Measurements from ENCODE around the gene NUP50. TPM values are rescaled to one million over a fixed set of nuclear protein-coding genes. Genes with fewer than 3 reads are reported as not detected.

The NUP50 gene
- total RNA-seq, 2 experiments from 2014 or later: 123 to 133 TPM

DNA sequence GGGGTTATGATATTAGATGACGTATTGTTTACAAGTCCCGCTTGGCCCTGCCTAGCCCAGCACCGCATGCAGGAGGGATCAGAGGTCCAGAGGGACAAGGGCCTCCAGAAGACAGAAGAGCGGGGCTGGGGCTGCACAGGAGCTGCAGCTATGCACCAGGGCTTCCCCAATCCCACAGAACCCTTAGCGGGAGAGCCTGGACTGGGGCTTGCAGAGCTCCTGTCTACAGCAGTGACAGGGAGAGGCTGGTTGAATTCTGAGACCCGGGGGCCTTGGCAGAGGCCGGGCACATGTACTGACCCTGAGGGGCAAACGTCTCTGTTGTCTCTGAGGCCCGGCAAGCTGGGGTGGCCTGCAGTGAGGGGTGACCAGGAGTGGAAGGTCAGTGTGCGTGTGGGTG lies 70.1 kb downstream of the NUP50 start:
- POLR2A ChIA-PET: interaction anchor here (1.2 kb wide), 1 partner anchor 8 kb away, joined by 3 read pairs; no protein-coding TSS in a partner anchor
- peaks cover 6% of the 10 kb centered on the region for H3K36me3 Mint-ChIP-seq (ENCODE audit: low read depth)
- H3K27ac Mint-ChIP-seq: no peak overlapping the region
- DNase-seq (no peak), ATAC-seq (no peak)
- intact Hi-C loops (cut with micrococcal nuclease): no loop called here
- no peaks in the 10 kb centered on the region for H3K9me3 Mint-ChIP-seq
- no peak overlapping the region for H3K4me3 Mint-ChIP-seq
- CTCF ChIA-PET: no interaction called here
- H3K4me1 Mint-ChIP-seq (ENCODE audit: low read depth): peaks cover 16% of the 10 kb centered on the region
- H3K27me3 Mint-ChIP-seq: no peaks in the 10 kb centered on the region
- TF ChIP-seq, protein P1, sequence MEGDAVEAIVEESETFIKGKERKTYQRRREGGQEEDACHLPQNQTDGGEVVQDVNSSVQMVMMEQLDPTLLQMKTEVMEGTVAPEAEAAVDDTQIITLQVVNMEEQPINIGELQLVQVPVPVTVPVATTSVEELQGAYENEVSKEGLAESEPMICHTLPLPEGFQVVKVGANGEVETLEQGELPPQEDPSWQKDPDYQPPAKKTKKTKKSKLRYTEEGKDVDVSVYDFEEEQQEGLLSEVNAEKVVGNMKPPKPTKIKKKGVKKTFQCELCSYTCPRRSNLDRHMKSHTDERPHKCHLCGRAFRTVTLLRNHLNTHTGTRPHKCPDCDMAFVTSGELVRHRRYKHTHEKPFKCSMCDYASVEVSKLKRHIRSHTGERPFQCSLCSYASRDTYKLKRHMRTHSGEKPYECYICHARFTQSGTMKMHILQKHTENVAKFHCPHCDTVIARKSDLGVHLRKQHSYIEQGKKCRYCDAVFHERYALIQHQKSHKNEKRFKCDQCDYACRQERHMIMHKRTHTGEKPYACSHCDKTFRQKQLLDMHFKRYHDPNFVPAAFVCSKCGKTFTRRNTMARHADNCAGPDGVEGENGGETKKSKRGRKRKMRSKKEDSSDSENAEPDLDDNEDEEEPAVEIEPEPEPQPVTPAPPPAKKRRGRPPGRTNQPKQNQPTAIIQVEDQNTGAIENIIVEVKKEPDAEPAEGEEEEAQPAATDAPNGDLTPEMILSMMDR (IDR thresholded peaks at IDR 0.05): no peak

DNA sequence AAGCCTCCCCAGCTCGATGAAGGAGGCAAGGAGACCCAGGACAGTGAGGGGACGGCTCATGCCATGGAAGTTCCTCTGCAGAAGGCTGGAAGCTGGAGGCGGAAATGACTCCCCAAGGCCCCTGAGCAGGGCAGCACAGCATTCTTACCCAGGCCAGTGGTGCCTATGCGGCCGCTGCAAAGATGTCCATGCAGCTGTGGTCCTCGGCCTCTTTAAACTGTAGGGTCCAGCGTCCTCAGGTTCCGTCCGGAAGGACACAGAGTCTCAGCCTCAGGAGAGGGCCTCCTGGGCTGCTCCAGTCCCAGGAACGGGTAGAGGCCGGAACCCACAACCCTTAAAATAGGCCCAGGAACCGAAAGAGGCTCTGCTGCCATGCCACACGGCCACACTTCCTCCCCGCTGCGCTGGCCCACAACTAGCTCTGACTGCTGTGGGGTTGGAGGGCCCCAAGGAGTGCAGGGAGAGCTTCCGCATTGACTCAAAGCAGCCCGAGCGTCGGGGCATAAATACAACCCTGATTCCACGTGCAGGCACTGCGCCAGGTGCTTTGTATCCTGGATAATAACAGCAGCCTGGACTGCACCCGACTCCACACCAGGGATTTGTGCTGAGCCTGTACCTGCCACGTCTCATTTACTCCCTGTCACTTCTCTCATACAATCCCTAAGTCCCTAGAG lies 71.5 kb downstream of the NUP50 start:
- no peaks in the 10 kb centered on the region for H3K27me3 Mint-ChIP-seq
- peaks cover 6% of the 10 kb centered on the region for H3K36me3 Mint-ChIP-seq (ENCODE audit: low read depth)
- no peak overlapping the region for H3K27ac Mint-ChIP-seq
- peak; percentile 56 for DNase-seq
- no peak overlapping the region for H3K4me3 Mint-ChIP-seq
- no peaks in the 10 kb centered on the region for H3K9me3 Mint-ChIP-seq
- CTCF ChIA-PET: interaction anchor here (1.4 kb wide), 1 partner anchor 33 kb away, joined by 3 read pairs; no protein-coding TSS in a partner anchor
- POLR2A ChIA-PET: interaction anchor here (0.9 to 1.2 kb wide), 2 partner anchors 9 to 65 kb away, joined by 3 read pairs; no protein-coding TSS in a partner anchor
- intact Hi-C loops (cut with micrococcal nuclease): no loop called here
- ATAC-seq: peak; percentile 75
- TF ChIP-seq, protein P1 (IDR thresholded peaks at IDR 0.05): no peak
- peaks cover 19% of the 10 kb centered on the region for H3K4me1 Mint-ChIP-seq (ENCODE audit: low read depth)

DNA sequence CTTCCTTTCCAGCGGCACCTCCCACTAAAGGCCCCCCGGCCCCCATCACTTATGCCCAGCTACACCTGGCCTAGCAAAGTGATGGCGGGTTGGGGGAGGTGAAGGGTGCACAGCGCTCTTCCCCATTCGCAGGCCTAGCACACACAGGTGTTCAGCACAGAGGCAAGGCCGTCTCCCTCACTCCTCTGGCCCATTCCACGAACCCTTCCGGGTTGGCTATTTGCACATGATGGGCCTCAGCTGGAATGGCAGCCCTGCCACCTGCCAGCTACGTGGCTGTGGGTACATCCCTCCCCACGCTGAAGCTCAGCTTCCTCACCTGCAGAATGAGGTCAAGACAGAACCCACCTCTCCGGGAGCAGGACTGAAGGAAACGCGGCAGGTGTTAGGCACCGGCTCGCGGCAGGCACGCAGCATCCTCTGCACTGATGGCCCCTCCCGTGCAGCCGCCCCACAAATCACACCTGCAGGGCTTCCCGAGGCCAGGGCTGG lies 72.2 kb downstream of the NUP50 start:
- Mint-ChIP-seq H3K27ac (no peak overlapping the region), H3K9me3 (no peaks in the 10 kb centered on the region), H3K4me1 (ENCODE audit: low read depth) (peaks cover 19% of the 10 kb centered on the region), H3K36me3 (ENCODE audit: low read depth) (peaks cover 6% of the 10 kb centered on the region), H3K27me3 (no peaks in the 10 kb centered on the region), H3K4me3 (no peak overlapping the region)
- ChIA-PET POLR2A (interaction anchor here (0.9 kb wide), 1 partner anchor 66 kb away, joined by 3 read pairs; no protein-coding TSS in a partner anchor), CTCF (no interaction called here)
- intact Hi-C loops (cut with micrococcal nuclease): no loop called here
- DNase-seq (no peak), ATAC-seq (no peak)
- TF ChIP-seq, protein P1 (IDR thresholded peaks at IDR 0.05): no peak

DNA sequence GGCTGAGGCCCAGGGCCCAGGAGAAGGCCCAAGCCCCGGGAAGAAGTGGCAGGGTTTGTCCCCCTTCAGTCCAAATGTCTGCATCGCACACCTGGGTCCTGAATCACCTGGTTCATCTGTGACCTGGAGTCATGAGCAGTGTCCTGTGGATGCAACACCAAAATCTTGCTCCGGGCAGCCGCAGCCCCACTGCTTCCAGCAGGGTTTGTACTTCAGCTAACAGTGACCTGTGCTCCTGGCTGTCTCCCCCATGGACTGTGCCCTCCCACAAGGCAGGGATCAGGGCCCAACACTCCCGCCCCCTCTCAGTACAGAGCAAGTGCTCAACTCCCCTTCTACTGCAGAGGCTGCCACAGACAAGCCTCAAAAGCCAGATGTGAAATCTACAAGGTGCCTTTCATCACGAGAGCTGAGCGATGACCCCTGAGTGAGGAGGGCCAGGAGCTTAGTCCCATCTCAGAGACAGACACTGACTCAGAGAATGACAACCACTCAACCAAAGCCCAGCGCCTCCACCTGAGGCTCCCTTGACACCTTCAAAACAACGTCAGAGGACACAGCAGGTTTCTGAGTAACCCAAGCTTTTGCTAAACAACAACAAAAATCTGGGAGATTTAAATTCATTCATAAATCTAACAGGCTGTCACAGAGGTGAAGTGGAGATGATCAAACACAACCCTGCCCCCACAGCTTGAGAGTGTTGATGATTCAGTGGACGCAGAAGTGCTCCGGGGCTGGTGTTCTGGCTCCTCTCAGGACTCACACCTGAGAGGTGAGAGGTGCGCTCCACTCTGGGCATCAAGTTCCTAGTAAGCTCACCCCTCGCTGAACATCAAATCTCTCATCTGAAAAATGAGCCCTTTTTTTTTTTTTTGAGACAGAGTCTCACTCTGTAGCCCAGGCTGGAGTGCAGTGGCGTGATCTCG lies 73.6 kb downstream of the NUP50 start:
- H3K27me3 Mint-ChIP-seq: no peaks in the 10 kb centered on the region
- TF ChIP-seq, protein P1 (IDR thresholded peaks at IDR 0.05): no peak
- DNase-seq: no peak
- intact Hi-C loops (cut with micrococcal nuclease): no loop called here
- no peak overlapping the region for H3K4me3 Mint-ChIP-seq
- ChIA-PET CTCF (no interaction called here), POLR2A (no interaction called here)
- no peak overlapping the region for H3K27ac Mint-ChIP-seq
- peaks cover 6% of the 10 kb centered on the region for H3K36me3 Mint-ChIP-seq (ENCODE audit: low read depth)
- no peaks in the 10 kb centered on the region for H3K9me3 Mint-ChIP-seq
- peaks cover 26% of the 10 kb centered on the region for H3K4me1 Mint-ChIP-seq (ENCODE audit: low read depth)
- no peak for ATAC-seq

Small RNAs within 50 kb of the gene (microRNA-seq; reads per million reads assigned to microRNA genes)
- 10.0 reads per million, percentile 33 among the genes with 10 or more reads in this experiment for gene MIR1249 (ENCODE audit: borderline microRNAs expressed, borderline replicate concordance)

Other genes with a start within 250 kb of the NUP50 start
- gene PHF21B, start 153.9 kb upstream of the NUP50 start, total RNA-seq: 1 to 10 TPM in 1 of 2 experiments, under 1 TPM in 1; 0.92 to 1.1 TPM
- 10 to 100 TPM; 38.4 to 40.4 TPM for gene KIAA0930, start 77.0 kb downstream of the NUP50 start, total RNA-seq
- gene UPK3A, start 121.0 kb downstream of the NUP50 start, total RNA-seq: not detected
- gene FAM118A, start 146.0 kb downstream of the NUP50 start, total RNA-seq: 10 to 100 TPM; 30.6 to 32.4 TPM
- gene SMC1B, start 249.7 kb downstream of the NUP50 start, total RNA-seq: 1 to 10 TPM; 1.8 TPM
- 10 to 100 TPM in 1 of 2 experiments, 1 to 10 TPM in 1; 9.5 to 10.4 TPM for gene RIBC2, start 249.8 kb downstream of the NUP50 start, total RNA-seq